A204.1 (cell line): ENCODE data around the gene NIPAL3.

Experiments
- FAIRE-seq: peaks from 2 replicates; lab custom pipeline; 2012; peaks lifted over from hg19 to GRCh38; lab: Jason Lieb, UNC

Gene NIPAL3

GRCh38 chr1:24390924-24391782 is 24.4 kb upstream of the NIPAL3 start:
- FAIRE-seq: peak; percentile 73

- no peak for FAIRE-seq
Observed at GRCh38 chr1:24391882-24392603, 23.6 kb upstream of the NIPAL3 start.

GRCh38 chr1:24392604-24392946 is 23.0 kb upstream of the NIPAL3 start:
- FAIRE-seq: no peak

- FAIRE-seq: no peak
Observed at GRCh38 chr1:24392982-24393650, 22.5 kb upstream of the NIPAL3 start.

GRCh38 chr1:24393892-24394291 is 21.7 kb upstream of the NIPAL3 start:
- no peak for FAIRE-seq

- FAIRE-seq: no peak
Observed at GRCh38 chr1:24400065-24400464, 15.5 kb upstream of the NIPAL3 start.

- FAIRE-seq: no peak
Observed at GRCh38 chr1:24403806-24404205, 11.8 kb upstream of the NIPAL3 start.

- no peak for FAIRE-seq
Observed at GRCh38 chr1:24406788-24407187, 8.8 kb upstream of the NIPAL3 start.

- FAIRE-seq: no peak
Observed at GRCh38 chr1:24409535-24409934, 6.1 kb upstream of the NIPAL3 start.

- FAIRE-seq: no peak
Observed at GRCh38 chr1:24410750-24411149, 4.9 kb upstream of the NIPAL3 start.

GRCh38 chr1:24411963-24412362 is 3.6 kb upstream of the NIPAL3 start:
- no peak for FAIRE-seq

GRCh38 chr1:24412408-24412807 is 3.2 kb upstream of the NIPAL3 start:
- FAIRE-seq: no peak

- peak; percentile 43 for FAIRE-seq
Observed at GRCh38 chr1:24413350-24414163, 2.0 kb upstream of the NIPAL3 start, which contains the start of gene STPG1. TSS of gene STPG1 (minus strand) at chr1:24413782. CDS start at chr1:24401388, 12,394 bp downstream.

- no peak for FAIRE-seq
Observed at GRCh38 chr1:24414775-24415333, 748 bp upstream of the NIPAL3 start.

- no peak for FAIRE-seq
Observed at GRCh38 chr1:24415910-24416665, 486 bp downstream of the NIPAL3 start.

GRCh38 chr1:24416666-24417391 is 1.2 kb downstream of the NIPAL3 start:
- no peak for FAIRE-seq

- FAIRE-seq: no peak
Observed at GRCh38 chr1:24417681-24418080, 2.1 kb downstream of the NIPAL3 start.

- FAIRE-seq: no peak
Observed at GRCh38 chr1:24418898-24419628, 3.5 kb downstream of the NIPAL3 start.

- no peak for FAIRE-seq
Observed at GRCh38 chr1:24420547-24420946, 4.9 kb downstream of the NIPAL3 start.

GRCh38 chr1:24421502-24421901 is 5.9 kb downstream of the NIPAL3 start:
- FAIRE-seq: no peak
